HL-60 (cell line): ENCODE measurements around the gene ALK.

ENCODE experiments used
- DNase-seq, 2 experiments: peaks; one replicate each; pipeline ENCODE4 v3.0.0-alpha.2; 2010 to 2020; ENCODE audit warnings: low read depth in 1 of 2, low spot score in 1 of 2
- H3K27ac ChIP-seq: fragments of 250-450 bp; sonication (Bioruptor Pico); replicated peaks from 2 replicates; pipeline ENCODE4 v1.5.1; 2020; ENCODE audit warnings: mild to moderate bottlenecking, moderate library complexity
- H3K27me3 ChIP-seq: fragments of 250-450 bp; sonication (Bioruptor Pico); 2 replicates; pipeline ENCODE4 v1.5.1; 2021; ENCODE audit warnings: mild to moderate bottlenecking, moderate library complexity; ENCODE audit not compliant: insufficient read depth, poor library complexity, severe bottlenecking
- H3K4me3 ChIP-seq: replicated peaks from 2 replicates; pipeline ENCODE4 v1.5.1; 2011; ENCODE audit warnings: mild to moderate bottlenecking, control low read depth, low read length; ENCODE audit not compliant: insufficient read depth
- CTCF ChIP-seq: IDR thresholded peaks from one replicate; pipeline ENCODE4 v1.5.1; 2011; ENCODE audit warnings: low read length, control low read depth, inconsistent platforms; ENCODE audit not compliant: insufficient read depth
- GABPA ChIP-seq: IDR thresholded peaks from 2 replicates; pipeline ENCODE4 v1.6.1; 2012; ENCODE audit warnings: low read depth
- POLR2AphosphoS5 ChIP-seq: IDR thresholded peaks from 2 replicates; pipeline ENCODE4 v1.6.1; 2012; ENCODE audit warnings: low read depth
- REST ChIP-seq: IDR thresholded peaks from 2 replicates; pipeline ENCODE4 v1.6.1; 2012; ENCODE audit warnings: low read depth; ENCODE audit not compliant: insufficient replicate concordance
- SPI1 ChIP-seq: IDR thresholded peaks from 2 replicates; pipeline ENCODE4 v1.6.1; 2012; ENCODE audit warnings: low read depth, mild to moderate bottlenecking, borderline replicate concordance

ALK gene

GRCh38 chr2:29916571-29916970, 4.8 kb downstream of the ALK start:
- no peak for DNase-seq
- no peak overlapping the region for H3K4me3 ChIP-seq
- no peak overlapping the region for H3K27ac ChIP-seq
- TF ChIP-seq REST: no peak
- peaks cover 20% of the 10 kb centered on the region for H3K27me3 ChIP-seq

GRCh38 chr2:29910960-29911359, 10.4 kb downstream of the ALK start:
- H3K4me3 ChIP-seq: no peak overlapping the region
- no peak for DNase-seq
- no peaks in the 10 kb centered on the region for H3K27me3 ChIP-seq
- TF ChIP-seq SPI1: no peak
- TF ChIP-seq CTCF: no peak
- TF ChIP-seq POLR2AphosphoS5: no peak
- no peak for TF ChIP-seq GABPA
- peak; percentile 80 for TF ChIP-seq REST
- H3K27ac ChIP-seq: no peak overlapping the region

- TF ChIP-seq GABPA (no peak), SPI1 (no peak), POLR2AphosphoS5 (no peak), REST (no peak), CTCF (no peak)
- no peak for DNase-seq
- Histone ChIP-seq H3K4me3 (no peak overlapping the region), H3K27me3 (no peaks in the 10 kb centered on the region), H3K27ac (no peak overlapping the region)
Measured at GRCh38 chr2:29910465-29910864, 10.9 kb downstream of the ALK start.

- peaks cover 7% of the 10 kb centered on the region for H3K27me3 ChIP-seq
- TF ChIP-seq REST: peak; percentile 85
- no peak for TF ChIP-seq SPI1
- DNase-seq: no peak
- no peak overlapping the region for H3K27ac ChIP-seq
- no peak overlapping the region for H3K4me3 ChIP-seq
Measured at GRCh38 chr2:29902356-29902755, 19.0 kb downstream of the ALK start.
